GM20431 (cell line): ENCODE results near the gene PPIP5K1.
"Not testable (repeated sequence)": the region's sequence is repeated elsewhere in the genome, so short reads cannot be mapped to it uniquely, and the experiment has no call there.

ENCODE experiments used
- in situ Hi-C: fragments of 300-500 bp; cut with MseI, MboI; formaldehyde crosslinking; loops from one replicate; pipeline ENCODE4 v1.15.0; 2020; ENCODE audit warnings: low sequenced_read_pairs; ENCODE audit not compliant: unreplicated experiment

PPIP5K1 gene

DNA sequence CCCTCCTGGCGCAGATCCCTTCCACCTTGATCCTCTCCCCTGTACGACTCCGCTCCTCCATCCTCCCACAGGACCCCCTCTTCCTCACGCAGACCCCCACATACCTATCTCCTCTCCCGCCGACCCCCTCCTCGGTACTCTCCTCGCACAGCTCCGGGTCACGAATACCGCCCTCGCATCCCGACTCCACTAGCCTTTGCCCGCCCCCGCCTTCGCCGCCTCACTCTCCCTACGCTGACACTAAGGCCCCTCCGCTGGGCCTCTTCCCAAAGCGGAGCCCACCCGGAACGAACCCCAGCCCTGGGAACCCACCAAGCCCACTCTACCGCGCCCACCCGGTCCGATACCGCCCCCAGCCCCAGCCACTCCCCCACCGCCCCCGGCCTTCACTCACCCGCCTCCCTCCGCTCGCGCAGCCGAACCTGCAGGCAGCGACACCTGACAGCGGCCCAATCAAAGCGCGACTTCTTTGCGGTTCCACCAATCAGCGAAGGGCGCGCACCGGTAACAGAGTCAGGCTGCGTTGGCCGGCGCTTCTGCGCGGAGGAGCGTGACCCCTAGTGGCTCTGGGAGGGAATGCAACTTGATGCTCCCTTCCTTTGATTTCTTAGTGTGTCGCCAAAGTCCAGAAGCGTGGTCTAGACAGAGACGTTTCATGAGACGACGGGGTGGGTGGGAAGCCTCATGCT lies at the start of gene PPIP5K1:
PPIP5K1 (minus strand) TSS at position 431 of the 689 bp plus-strand sequence. CDS start 5,704 bp downstream, outside the sequence.
- in situ Hi-C loops = not testable (repeated sequence)

DNA sequence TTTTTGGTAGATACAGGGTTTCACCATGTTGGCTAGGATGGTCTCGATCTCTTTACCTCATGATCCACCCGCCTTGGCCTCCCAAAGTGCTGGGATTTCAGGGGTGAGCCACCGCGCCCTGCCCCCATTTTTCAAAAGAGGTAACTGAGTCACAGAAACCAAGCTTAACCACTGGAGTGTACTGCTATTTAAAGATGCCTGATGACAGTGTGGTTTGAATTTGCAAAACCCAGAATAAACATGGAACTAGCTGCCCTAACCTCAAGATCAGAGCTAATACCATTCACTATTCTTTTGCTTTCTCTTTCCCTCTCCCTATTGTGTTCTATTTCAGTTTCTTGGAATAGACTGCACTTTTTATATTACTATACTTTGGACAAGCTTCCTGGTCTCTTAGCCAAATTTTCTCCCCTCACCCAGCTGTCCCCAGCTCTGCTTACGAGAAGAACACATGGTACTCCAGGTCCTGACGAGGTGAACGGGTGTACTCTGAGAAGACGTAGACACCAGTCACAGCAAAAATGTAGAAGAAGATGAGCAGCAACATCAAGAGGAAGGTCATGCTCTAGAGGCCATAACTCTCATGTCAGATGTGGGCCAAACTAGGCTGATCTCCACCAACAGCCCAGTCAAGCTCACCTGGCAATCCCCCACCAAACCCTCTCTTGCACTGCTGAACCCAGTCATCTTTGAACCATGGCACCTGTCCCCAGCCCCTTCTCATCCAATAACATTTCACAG lies 48.6 kb upstream of the PPIP5K1 start:
- in situ Hi-C loops = not testable (repeated sequence)

DNA sequence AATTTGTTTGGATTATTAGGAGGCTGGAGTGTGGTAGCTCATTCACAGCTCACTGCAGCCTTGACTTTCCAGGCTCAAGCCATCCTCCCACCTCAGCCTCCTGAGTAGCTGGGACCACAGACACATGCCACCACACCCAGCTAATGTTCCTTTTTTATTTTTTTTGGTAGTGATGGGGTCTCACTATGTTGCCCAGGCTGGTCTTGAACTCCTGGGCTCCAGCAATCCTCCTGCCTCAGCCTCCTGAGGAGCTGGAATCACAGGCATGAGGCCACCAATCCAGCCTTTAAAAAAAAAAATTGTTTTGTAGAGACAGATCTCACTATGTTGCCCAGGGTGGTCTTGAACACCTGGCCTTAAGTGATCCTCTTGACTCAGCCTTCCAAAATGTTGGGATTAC lies 36.9 kb upstream of the PPIP5K1 start:
- in situ Hi-C loops = not testable (repeated sequence)

DNA sequence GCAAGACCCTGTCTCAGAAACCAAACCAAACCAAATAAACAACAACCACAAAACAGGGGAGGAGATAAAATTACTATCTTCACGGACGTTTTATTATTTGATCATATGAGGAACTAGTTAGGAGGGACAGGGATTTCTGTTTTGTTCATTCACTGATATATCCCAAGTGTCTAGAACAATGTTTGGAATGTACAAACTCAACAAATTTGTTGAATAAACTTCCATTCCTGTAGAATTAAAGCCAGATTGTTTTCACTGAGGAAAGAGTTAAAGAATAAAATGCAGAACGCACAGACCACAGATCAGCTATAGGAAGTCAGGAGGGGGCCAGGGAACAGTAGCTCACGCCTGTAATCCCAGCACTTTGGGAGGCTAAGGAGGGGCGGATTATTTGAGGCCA lies 35.1 kb upstream of the PPIP5K1 start:
- in situ Hi-C loops = no loop called here

DNA sequence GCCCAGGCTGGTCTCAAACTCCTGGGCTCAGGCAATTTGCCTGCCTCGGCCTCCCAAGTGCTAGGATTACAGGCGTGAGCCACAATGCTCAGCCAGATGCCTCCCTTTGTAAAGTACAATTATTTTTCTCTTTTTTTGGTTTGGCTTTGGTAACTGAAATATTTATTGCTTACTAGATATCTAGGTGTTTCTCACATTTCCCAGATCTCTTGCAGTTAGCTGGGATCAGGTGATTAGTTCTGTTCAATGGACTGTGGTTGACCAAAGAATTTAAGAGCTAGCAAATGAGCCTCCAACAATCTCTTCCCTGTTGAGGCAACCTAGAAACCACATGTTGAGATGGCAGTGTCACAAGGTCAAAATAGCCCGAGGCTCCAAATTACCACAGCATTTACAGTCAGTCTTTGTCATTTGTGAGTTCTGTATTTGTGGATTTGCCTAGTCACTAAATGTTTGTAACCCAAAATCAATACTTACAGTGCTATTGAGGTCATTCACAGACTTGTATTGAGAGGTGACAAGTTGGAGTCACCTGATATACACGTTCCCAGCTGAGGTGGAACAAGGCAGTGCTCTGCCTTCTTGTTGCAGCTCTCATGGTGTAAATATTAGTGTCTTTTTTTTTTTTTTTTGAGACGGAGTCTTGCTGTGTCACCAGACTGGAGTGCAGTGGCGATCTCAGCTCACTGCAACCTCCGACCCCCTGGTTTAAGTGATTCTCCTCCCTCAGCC lies 32.2 kb upstream of the PPIP5K1 start:
- in situ Hi-C loops = not testable (repeated sequence)

DNA sequence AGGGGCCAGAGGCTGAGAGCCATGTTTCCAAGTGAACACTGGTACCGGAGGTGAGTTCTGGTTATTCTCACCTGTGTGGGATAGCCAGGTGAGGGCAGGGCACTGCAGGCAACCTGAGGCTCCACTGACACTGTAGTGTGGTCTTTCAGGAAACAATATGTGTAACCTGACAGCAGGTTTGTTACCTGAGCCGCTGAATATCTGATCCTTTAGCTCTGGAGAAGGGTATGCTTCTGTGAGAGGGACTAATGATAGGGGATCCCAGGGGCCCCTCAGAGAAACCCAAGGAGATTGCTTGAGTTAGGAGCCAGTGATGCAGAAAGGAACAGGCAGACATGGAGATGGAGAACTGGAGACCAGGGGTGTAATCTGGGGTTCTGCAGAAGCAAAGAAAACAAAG lies 28.7 kb upstream of the PPIP5K1 start, which contains the start of gene STRC:
STRC (minus strand) TSS at position 101 of the 400 bp plus-strand sequence; CDS start at position 23, 78 bp downstream.
- in situ Hi-C loops = not testable (repeated sequence)

DNA sequence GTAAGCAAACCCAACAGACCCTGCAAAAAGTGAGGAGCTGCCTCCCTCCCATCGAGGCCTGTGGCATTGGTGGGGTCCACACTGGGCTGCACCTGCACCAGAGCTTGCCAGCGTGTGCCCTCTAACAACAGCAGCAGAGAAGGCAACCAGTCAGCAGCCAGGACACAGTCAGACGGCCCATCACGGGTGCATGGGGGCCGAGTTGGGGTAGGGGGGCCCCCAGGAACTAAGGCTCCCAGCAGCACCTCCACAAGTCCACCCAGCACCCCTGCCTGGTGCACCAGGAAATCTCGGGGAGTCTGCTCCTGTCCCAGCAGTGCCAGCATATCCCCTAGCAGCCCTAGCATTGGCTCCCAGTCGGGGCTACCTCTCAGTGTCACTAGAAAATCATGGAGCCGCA lies 27.7 kb upstream of the PPIP5K1 start:
- in situ Hi-C loops = not testable (repeated sequence)

DNA sequence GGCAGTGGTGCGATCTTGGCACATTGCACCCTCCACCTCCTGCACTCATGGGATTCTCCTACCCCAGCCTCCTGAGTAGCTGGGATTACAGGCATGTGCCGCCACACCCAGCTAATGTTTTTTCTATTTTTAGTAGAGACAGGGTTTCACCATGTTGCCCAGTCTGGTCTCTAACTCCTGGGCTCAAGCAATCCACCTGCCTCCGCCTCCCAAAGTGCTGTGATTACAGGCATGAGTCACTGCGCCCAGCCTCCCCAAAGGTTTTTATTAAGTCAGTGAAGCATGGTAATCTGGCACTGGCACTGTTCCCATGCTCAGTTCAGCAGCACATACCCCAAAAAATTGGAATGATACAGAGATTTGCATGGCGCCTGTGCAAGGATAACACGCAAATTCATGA lies 12.2 kb upstream of the PPIP5K1 start:
- in situ Hi-C loops = not testable (repeated sequence)

DNA sequence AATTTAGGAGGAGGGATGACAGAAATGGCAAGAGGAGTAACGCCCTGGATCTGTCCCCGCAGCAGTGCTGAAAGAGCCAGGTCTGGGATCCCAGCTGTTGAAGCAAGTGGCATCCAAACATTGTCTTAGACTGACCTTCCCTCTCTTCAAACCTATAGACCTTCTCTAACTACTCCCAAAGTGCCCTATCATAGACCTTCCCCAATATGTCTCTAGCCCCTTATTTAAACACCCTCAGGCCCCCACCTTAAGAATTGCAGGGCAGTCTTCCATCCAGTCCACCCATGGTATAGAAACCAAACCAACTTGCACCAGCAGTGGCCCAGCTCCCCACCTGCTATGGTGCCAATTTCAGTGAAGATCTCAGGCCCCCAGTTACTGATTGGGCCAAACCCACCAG lies 10.2 kb upstream of the PPIP5K1 start:
- in situ Hi-C loops = not testable (repeated sequence)

DNA sequence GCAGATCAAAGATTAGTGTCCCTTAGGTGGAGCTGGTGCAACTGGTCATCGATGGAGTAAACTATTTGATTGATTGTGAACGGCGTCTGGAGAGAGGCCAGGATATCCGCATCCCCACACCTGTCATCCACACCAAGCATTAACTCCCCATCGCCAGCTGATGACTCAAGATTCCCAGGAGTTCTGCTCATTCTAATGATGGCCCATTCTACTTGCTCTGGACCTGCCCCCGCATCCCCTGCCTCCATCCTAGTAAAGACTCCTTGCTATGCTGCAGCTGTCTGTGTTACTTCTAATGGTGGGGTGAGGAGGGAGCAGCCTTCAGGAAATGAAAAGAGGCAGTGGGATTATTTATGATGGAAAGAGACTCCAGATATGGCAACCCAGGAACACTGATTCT lies 9.1 kb upstream of the PPIP5K1 start:
- in situ Hi-C loops = not testable (repeated sequence)

DNA sequence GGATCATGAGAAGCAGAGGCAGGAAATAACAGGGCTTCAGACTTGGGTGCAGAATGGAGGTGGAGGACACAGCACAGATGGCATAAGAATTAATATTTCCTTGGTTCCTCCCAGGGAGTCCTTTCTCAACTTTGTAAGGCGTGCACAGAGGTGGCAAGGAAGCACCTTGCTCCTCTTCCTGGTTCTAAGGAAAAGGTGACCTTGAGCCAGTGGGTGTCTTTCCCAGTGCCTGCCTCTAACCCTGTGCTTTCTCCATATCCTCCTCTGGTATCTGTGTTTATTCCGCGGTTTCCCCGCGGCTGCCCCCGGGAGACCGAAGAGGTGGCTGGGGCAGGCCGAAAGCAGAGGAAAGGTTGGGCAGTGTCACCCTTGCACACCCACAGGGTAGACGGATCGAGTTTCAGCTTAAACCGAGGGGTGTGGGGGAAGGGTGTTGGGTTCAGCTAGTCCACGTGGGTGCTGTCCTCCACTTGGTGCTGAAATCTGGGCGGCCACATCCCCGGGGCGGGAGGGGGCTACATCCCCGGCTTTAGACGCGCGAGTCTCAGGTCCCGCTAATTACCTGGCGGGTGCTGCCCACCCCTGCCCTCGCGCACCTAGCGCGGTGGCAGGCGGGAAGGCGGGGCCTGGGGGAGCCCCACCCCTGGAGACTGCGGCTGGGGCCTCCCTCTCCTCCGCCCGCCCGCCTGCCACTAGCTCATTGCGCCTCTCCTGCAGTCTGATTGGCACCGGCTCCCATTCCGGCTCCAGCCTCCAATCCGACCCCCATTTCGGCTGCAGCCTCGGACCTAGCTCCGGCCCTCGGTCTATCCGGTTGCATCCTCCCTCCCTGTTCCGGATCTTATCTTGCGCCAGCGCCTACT lies 3.6 kb upstream of the PPIP5K1 start, which contains the start of gene CKMT1B:
CKMT1B (plus strand) TSS at position 700 of the 863 bp plus-strand sequence. CDS start 192 bp downstream, outside the sequence.
- in situ Hi-C loops = not testable (repeated sequence)

DNA sequence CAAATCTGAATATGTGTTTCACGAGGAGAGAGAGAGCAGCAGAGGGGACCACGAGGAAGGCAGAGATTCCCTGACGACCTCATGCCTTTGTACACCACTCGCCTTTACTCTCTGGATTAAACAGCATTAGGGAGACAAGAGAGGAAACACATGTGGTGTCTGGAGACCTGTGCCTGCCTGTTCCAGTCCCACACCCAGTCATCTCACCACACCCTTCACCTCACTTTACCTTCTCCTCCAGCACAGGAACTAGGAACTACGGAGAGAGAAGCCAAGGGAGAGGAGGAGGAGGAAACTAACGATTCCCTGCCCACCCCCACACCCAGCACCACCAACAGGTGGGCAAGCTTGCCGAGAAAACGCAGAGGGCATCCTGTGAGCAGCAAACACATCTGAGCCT lies 2.8 kb upstream of the PPIP5K1 start:
- in situ Hi-C loops = not testable (repeated sequence)

DNA sequence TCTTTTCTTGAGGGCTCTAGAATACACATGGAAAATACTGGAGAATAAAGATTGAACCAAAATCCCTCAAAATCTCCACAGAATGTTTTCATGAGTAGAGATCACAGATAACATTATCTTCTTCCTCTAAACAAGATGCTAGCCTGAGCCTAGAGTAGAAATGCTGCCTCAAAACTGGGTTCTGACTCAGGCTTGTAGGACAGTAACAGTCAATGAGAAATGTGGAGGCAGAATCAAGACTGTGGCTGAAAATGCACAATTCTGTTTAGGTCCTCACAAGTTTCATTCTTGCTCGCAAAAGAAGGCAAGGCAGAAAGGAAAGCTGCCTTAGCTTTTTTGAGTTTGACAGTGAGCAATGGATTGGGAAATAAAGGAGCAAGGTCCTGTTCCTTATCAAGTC lies 15.4 kb downstream of the PPIP5K1 start:
- in situ Hi-C loops = not testable (repeated sequence)

DNA sequence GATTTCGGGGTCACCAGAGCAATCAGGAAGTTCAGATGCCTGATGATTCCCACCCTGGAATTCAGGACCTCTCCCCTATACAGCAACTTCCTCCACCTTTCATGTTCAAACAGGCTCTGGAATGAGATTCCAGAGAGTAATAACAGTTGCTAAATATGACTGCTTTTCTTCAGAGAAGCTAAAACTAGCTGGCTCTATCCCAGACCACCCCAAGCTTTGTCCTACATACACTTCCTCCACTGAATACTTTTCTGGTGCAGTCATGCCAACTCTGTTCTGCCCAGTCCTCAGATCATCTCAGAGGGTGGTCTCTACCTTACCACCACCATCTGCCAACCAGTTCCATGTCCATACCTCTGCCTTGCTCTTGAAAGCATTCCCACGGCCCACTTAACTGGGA lies 23.4 kb downstream of the PPIP5K1 start:
- in situ Hi-C loops = not testable (repeated sequence)

DNA sequence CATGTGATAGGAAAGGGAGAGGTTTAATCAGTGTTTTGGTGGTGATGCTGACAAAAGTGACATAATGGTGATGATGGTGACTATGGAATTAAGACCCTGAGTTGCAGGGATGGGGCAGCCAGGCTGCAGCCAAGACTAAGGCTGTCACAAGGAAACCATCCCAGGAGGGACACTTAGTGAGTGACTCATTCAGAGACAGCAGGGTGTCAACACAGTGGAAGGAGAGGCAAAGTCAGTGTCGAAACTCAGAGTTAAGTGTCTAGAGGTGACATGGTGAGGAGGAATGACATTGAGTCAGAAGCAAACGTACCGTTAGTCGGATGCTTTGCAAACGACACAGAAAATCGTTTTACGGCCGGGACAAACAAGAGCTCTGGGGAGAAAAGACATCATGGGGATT lies 26.2 kb downstream of the PPIP5K1 start:
- in situ Hi-C loops = not testable (repeated sequence)

DNA sequence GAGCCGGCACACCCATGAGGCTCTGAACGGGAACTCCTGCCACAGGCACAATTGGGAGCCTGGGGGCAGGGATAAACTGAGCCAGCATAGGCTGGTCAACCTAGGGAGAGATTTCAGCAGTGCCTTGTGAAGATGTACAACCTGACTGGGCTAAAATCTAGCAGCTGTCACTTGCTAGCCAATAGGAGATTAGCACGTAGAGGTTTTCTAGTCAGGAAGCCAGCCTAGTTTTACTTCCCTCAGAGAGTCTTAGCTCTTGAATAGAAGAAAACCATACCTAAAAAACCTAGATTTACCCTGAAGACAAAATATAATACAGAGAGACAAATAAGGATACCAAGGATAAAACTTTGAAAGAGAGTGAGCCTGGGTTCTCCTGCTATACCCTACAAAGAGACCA lies 27.3 kb downstream of the PPIP5K1 start:
- in situ Hi-C loops = not testable (repeated sequence)

DNA sequence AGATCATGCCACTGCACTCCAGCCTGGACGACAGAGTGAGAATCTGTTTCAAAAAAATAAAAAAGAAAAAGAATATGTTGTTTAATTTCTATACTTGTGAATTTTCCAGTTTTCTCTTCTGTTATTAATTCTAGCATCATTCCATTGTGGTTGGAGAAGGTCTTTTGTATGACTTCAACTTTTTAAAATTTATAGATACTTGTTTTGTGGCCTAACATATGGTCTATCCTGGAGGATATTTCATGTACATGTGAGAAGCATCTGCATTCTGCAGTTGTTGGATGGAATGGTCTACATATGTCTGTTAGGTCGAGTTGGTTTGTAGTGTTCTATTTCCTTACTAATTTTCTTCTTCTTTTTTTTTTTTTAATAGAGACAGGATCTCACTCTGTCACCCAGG lies 37.0 kb downstream of the PPIP5K1 start:
- in situ Hi-C loops = no loop called here

DNA sequence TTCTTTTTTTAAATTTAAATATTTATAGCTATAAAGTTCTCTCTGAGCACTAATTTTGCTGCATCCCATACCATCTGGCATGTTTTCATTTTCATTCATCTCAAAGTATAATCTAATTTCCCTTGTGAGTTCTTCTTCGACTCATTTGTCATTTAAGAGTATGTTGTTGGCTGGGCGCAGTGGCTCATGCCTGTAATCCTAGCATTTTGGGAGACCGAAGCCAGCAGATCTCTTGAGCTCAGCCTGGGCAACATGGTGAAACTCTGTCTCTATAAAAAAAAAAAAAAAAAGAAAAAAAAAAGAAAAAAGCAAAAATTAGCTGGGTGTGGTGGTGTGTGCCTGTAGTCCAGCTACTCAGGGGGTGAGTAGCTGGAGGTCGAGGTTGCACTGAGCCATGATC lies 37.8 kb downstream of the PPIP5K1 start:
- in situ Hi-C loops = no loop called here

DNA sequence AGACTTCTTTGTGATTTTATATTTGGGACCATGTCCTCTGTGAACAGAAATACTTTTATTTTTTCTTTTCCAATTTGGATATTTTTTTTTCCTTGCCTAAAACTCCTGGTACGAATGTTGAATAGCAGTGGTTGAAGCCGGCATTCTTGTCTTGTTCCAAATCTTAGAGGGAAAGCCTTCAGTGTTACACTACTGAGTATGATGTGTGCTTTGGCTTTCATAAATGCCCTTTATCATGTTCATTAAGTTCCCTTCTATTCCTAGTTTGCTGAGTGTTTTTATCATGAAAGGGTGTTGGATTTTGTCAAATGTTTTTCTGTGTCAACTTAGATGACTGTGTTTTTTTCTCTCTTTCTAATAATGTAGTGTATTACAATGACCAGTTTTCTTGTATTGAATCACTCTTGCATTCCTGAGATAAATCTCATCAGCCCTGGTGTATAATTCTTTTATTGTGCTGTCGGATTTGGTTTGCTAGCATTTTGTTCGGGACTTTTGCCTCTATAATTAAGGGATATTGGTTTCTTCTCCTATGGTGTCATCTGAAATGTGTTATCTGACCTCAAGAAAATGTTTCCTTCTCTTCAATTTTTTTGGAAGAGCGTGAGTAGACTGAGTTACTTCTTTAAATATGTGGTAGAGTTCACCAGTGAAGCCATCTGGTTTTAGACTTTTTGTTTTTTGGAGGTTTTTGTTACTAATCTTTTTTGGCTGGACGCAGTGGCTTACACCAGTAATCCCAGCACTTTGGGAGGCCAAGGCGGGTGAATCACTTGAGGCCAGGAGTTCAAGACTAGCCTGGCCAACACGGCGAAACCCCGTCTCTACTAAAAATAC lies 39.3 kb downstream of the PPIP5K1 start:
- in situ Hi-C loops = no loop called here
